HL-60/S4 treated with retinoic acid at 250 ng/mL for 4 days and 3 days (cell line): ENCODE data around the gene SPTBN2.

ENCODE experiments used
- in situ Hi-C: fragments of 300-500 bp; cut with MboI; formaldehyde crosslinking; loops from 2 replicates; pipeline ENCODE4 v1.7.0; 2022; ENCODE audit warnings: low sequenced_read_pairs

Gene SPTBN2

DNA sequence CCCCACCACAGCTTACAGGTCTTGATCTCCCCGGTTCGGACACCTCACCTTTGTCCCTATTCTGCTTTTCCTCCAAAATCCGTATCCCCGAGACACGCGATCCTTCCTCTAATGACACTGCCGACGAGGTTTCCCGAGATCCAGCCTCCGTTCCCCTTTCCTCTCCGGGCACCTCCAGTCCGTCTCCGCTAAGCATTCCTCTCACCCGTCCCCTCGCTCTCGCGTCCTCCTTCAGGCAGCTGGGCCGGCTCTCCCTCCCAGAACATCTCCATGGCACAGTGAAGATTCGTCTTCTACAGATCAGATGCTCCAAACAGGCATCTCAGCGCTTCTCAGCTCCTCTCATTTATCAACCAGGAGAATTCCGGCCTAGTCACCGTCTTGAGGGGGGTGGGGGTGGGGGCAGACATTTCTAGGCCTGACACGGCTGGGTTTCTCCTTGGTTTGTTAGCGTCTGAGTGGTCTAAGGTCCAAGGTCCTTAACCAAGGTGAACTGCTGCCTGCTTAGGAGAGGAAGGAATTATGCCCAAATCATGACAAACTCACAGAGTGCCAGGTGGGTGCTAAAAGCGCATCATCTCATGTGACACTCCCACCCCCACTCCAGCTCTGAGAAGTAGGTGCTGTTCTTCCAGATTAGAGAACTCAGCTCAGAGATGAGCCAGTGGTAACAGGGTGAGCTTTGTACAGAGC lies at the start of gene SPTBN2:
Gene SPTBN2 (minus strand): TSS at position 524 of the 693 bp plus-strand sequence. CDS start 7,976 bp downstream, outside the sequence.
- in situ Hi-C loops, result no loop called here

GRCh38 chr11:66768818-66769217 lies 39.8 kb upstream of the SPTBN2 start:
- in situ Hi-C loops, result no loop called here

DNA sequence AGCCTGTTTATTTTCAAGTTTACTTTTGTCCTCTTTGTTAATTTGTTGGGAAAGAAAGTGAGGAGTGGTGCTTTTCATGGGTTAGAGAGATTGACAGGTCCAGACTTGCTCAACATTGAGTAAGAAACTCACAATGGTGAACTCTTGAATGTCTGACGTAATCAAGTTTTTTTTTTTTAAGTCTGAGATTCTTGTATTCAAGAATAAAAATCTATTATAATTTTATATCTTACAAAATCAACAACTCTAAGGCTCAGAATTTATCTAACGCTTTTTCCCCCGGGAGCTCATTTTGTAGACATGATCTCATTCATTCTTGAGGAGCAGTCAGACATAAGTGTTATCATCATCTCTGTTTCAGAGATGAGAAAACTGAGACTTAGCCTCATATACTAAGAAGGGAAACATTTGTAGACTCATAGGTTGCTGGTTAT lies 39.1 kb upstream of the SPTBN2 start:
- in situ Hi-C loops, result no loop called here

DNA sequence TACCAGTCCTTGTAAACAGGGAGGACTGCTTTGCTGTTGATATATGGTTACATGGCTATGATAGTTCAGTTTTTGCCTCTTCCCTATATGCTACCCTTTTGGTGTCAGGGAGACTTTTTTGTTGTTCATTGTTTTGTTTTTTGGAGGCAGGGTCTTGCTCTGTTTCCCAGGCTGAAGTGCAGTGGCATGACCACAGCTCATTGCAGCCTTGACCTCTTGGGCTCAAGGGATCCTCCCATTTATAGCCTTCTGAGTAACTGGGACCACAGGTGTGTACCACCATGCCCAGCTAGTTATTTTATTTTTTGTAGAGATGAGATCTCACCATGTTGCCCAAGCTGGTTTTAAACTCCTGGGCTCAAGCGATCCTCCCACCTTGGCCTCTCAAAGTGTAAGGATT lies 38.6 kb upstream of the SPTBN2 start:
- in situ Hi-C loops, result no loop called here

- in situ Hi-C loops, result no loop called here
These were observed 37.7 kb upstream of the SPTBN2 start for GRCh38 chr11:66766681-66767080.

DNA sequence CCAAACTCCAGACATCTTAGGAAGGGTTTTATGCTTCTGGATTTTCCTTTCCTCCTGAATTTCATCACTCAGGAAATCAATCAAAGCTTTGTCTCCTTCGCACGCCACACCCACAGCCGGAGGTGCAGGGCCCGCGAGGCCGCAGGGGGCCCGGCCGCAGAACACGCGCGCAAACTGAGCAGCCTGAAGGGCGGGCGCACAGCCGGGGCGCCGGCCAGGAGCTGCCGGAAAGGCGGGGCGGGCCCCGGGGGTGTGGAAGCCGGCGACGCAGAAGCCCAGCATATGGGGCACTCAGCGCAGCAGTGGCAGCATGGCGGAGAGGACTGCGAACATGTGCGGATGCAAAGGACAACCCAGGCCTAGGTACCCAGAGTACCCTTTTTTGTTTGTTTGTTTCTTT lies 33.1 kb upstream of the SPTBN2 start:
- in situ Hi-C loops, result no loop called here

DNA sequence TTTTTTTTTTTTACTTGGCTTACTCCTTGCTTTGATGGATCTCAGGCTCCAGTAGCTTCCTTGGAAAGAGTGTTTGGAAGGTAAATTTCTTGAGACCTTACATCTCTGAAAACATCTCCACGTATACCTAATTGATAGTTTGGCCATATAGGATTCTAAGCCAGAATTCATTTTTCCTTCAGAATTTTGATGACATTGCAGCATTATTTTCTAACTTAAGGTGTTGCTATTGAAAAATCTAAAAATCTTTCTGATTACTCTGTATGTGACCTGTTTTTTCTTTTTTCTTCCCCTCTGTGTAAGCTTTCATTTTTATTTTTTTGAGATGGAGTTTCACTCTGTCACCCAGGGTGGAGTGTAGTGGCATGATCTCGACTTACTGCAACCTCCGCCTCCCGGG lies 23.1 kb upstream of the SPTBN2 start:
- in situ Hi-C loops, result no loop called here

DNA sequence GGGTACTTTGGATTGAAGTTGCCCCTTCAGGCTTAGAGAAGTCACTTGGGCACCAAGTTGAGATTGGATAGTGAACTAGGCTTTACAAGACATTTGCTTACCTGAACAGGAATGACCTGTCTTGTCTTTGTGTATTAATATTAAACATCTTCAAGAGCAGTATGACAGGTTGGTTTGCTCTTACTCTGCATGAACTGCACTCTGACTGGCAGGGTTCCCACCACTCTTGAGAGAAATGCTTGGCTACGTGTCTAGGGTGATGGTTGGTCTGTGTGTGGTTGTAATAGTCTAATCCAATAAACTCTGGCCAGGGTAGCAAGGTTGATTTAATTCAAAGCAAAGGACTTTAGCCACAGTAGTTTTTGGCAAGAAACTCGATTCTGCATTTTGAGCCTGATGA lies 20.1 kb upstream of the SPTBN2 start:
- in situ Hi-C loops, result no loop called here

- in situ Hi-C loops, result no loop called here
These were observed 18.5 kb upstream of the SPTBN2 start for GRCh38 chr11:66747480-66747879.

GRCh38 chr11:66745356-66746235 lies 16.6 kb upstream of the SPTBN2 start:
- in situ Hi-C loops, result no loop called here

DNA sequence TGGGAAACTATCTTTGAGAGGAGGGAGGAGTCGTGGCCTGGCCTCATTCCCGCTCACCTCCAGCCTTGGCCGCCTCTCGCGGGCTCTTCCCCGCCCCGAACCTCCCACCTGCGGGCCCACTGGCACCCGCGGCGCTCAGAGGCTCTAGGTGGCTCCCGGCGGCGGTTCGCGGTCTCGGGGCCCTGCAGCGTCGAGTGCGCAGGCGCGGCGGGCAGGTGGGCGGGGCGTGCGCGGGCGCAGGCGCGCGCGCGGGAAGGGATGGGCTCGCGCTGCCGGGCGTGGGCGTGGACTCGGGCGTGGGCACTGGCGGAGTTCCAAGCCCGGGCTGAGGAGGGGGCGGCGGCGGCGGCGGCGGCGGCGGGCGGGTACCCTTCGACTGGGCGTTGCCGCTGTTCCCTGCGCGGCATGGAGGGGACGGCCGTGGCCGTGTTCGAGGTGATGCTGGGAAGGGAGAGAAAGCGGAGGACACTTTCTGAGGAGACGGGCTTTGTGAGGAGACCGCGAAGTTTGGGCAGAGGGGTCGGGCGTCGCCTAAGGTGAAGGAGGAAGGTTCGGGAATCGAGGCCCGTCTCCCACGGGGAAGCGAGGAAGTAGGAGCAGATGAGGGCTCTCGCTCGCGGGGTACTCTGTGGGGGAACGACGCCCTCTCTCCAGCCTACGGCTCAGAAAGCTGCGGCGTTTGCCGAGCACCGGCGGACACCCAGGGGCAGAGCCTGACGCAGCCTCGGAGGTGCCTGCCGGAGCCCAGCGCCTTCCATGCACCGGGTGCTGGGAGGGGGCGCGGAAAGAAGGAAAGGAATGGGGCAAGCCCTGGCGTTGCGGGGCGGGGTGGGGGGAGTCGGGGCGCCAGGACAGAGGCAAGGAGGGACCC lies 15.7 kb upstream of the SPTBN2 start:
- in situ Hi-C loops, result no loop called here

DNA sequence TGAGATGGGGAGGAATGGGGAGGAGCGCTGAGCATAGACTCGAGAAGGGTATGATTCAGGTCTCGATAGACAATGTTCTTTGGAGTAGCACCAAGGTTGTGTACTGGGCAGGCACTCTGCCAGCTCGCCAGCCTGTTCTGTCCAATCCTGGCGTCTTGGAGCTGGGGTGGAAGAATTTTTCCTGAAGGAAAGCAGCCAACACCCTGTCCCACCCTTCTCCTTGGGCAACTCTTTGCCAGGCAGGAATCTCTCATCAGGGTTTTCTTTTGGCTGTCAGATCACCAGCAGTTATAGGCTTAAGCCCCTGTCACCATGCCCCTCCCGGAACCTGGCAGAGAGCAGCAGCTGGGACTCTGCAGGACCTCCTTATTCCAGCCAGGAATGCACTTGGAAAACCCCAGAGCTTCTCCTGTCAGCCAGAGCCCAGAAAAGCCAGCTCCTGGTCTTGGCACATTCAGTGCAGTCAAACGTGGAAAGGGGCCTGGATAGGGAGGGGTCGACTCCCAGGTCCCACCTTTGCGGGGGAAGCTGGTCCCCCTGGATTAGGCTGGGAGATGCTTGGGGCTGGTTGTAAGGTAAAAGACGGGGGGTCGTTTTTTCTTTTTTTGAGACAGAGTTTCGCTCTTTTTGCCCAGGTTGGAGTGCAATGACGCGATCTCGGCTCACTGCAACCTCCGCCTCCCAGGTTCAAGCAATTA lies 14.4 kb upstream of the SPTBN2 start:
- in situ Hi-C loops, result no loop called here

- in situ Hi-C loops, result no loop called here
These were observed 12.1 kb upstream of the SPTBN2 start for GRCh38 chr11:66741153-66741552.

DNA sequence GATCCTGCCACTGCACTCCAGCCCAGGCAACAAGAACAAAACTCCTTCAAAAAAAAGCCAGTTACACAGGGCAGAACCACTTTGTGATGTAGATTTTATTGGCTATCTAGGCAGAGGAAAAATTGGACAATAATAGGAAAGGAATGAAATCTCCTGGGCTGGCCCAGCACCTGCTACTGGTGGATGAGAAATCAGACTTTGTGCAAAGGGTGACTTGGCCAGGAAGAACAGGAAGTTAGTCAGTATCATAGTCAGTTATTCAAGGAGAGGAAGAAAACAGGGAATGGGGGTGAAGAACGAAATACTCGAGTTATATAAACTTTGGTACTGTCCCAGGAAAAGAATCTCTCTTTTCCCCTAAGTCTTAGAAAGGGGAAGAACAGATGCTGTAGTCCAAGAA lies 11.0 kb upstream of the SPTBN2 start:
- in situ Hi-C loops, result no loop called here

DNA sequence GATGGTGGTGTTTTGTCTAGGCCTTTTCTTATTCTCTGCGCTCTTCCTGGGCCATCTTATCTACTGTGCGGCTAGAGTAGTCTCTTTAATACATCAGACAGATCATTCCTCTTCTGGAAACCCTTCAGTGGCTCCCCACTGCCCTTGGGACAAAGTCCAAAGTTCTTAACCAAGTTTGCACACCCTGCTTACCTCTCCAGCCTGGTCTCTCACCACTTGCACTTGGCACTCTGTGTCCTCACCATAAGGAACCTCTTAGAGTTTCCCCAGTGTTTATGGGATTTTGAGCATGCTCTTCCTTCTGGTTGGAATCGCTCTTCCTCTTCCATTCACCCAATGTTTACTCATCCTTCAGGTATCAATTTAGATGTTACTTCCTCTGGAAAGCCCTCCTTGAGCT lies 5.2 kb upstream of the SPTBN2 start:
- in situ Hi-C loops, result no loop called here

- in situ Hi-C loops, result no loop called here
These were observed 431 bp upstream of the SPTBN2 start for GRCh38 chr11:66729447-66729846.

GRCh38 chr11:66728038-66728692 lies 851 bp downstream of the SPTBN2 start:
- in situ Hi-C loops, result no loop called here

- in situ Hi-C loops, result no loop called here
These were observed 1.6 kb downstream of the SPTBN2 start for GRCh38 chr11:66727282-66728037.

- in situ Hi-C loops, result no loop called here
These were observed 3.4 kb downstream of the SPTBN2 start for GRCh38 chr11:66725647-66726046.
